SIG-M5 (cell line): Measurements from ENCODE around the gene TMA7.

Source experiments
- DNase-seq: peaks from one replicate; lab custom pipeline; 2025; lab: John Stamatoyannopoulos, UW

TMA7 gene

DNA sequence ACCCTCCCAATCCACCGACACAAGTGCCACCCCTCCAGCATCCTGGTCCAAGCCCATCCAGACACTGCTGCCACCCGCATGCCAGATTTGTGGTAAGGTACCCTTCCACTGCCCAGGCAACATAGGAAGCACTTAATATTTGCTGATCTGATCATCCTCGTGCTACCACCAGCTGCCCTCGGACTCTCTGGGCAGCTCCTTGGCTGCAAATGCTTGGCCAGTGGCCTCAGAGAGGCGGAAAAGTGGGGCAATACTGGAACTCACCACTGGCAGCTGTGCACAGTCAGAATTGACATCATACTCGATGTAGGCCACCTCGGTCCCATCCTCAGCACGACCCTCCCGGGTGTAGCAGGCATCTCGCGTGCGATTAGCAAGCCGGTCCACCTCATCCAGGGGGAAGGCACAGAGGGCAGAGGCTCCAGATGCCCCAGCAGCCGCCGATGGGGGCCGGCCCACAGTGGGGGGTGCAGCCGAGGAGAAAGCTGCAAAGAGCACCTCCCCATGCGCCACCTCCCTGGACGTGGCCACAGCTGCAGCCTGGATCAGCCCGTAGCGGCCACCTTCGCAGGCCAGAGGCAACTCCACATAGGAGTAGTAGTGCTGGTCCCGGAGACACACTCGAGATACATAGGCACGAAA lies 16.7 kb upstream of the TMA7 start:
- no peak for DNase-seq

DNA sequence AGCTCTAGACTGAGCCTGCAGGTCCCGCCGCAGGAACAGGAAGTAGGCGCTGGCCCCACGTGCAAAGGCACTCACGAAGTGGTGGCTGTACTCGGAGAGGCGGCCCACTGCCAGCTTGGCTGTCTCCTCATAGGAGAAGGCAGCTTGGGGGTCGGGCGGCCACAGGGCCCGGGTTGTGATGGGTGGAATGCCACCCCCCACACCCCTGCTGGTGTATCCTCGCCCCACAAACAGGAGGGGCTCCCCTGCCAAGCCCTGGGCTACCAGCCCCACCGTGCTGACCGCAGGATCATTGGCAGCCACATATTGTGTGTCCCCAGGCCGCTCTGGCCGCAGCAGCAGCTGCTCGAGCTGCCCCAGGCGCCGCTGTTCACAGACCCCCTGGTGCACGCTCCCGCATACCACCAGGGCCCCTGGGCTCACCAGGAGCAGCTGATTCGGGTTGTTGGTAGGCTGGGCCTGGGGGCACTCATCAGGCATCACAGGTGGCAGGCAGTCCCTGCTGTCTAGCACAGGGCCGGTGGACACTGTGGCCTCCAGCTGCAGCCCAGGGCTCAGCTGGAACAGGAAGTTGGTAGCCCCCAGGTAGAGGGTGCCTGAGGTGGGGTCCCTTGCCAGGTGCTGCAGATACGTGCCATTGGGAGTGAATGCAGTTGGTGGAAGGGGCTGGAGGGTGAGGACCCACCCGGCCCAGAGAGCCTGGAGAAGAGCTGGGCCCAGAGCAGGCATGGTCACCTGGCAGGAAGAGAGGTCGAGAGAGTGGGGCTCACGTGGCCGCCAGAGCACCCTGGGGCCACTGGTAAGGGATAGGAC lies 16.0 kb upstream of the TMA7 start:
- DNase-seq = no peak

DNA sequence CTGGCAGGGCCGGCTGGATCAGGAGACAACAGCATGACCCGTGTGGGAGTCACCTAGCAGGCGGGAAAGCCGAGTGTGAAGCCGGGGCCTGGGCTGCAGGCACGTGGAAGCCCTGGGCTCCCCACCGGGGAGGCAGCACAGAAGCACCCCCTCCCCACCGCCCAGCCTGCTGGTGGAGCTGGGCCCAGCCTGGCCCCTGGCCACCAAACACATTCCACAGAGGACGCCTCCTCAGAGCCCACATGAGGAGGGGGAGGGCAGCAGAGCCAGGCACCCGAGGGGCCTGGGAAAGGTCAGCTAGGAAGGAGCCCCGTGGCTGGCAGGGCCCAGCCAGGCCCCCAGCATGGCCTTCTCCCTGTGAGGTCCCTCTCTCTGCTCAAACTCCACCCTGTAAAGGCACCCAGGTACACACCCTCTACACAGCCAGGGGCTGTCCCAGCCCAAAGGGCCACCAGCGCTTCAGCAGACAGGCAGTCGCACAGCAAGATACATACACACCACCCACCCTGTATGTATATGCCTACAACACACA lies 14.7 kb upstream of the TMA7 start:
- no peak for DNase-seq

DNA sequence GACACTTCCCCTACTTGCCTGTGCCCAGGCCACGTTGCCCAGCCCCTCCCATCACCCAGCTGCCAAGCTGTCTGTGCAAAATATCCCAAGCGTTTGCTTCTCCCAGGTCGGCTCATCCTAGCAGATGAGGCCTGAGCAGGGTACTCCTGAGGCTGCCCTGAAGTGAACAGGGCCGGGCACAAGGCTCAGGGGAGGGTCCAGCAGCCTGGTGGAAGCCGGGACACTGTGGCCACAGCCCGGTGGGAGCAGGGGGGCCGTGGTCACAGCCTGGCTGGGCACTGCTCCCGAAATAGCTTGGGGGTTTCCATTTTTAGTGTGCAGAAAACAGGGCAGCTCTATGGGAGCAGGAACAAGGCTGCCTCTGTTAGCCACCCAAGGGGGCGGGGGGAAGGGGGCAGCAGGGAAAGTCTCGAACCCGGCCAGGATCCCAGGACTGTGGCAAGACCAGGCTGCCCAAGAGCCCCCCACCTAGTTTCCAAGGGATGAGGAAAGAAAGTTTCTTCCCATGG lies 13.6 kb upstream of the TMA7 start:
- no peak for DNase-seq

DNA sequence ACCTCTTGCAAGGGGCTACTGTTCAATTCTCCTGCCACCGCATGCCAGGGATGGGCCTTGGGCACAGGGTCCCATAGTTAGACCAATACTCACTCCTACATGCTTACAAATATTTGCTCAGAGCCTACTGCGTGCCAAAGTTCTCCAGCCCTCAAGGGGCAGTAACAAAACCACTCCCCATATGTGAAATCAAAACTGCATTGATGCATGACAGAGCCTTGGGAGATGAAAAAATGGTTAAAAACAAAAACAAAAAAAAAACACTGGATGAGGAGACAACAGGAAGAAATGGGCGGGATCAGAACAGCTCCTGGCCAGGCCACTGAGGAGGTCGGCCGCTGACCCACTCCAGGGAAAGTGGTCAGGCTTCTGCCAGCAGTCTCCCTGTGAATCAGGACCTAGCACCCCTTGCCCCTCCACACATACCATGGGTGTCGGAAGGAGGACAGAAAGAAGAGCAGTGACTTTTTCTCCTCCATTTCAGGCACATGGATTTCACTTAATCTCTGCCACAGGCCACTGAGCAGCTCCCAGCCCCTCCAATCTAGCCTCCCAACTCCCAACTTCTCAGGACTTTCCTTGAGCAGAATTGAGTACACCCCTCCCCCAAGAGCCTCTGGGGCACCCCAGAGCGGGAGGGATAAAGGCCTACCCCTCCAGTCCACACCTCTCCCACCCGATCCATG lies 13.0 kb upstream of the TMA7 start:
- no peak for DNase-seq

DNA sequence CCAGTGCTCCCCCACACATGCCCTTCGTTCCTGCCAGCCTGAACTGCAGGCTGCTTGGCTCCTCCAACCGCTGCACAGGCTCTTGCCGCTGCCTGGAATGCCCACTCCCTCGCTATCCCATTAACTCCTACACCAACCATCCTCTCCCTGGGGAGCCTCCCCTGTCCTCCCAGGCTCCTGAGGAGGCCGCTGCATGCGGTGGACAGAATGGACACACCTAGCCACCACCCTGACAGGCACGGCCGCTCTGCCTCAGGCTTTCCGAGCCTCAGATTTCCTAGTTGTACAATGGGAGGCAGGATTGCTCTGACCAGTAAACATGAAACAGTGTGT lies 12.5 kb upstream of the TMA7 start:
- DNase-seq = no peak

DNA sequence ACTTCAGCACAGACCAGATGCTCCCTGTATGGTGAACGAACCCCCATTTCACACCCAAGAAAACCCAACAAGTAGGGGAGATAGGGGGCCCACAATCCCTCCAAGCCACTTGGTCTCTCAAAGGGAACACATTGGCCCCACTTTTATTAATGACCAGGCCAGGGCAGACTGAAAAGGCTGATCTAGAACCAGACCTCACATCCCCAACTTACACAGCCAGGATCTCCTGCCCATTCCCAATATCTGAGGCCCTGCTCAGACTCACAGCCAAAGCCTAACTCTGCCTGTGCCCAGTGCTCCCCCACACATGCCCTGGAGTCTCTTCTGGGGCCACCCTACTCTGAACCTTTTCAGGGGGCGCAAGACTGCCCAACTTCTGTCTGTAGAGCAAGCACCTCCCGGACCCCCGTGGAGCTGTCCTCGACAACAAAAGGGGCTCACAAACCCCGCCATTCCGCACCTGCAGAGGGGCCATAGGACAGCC lies 11.9 kb upstream of the TMA7 start:
- no peak for DNase-seq

DNA sequence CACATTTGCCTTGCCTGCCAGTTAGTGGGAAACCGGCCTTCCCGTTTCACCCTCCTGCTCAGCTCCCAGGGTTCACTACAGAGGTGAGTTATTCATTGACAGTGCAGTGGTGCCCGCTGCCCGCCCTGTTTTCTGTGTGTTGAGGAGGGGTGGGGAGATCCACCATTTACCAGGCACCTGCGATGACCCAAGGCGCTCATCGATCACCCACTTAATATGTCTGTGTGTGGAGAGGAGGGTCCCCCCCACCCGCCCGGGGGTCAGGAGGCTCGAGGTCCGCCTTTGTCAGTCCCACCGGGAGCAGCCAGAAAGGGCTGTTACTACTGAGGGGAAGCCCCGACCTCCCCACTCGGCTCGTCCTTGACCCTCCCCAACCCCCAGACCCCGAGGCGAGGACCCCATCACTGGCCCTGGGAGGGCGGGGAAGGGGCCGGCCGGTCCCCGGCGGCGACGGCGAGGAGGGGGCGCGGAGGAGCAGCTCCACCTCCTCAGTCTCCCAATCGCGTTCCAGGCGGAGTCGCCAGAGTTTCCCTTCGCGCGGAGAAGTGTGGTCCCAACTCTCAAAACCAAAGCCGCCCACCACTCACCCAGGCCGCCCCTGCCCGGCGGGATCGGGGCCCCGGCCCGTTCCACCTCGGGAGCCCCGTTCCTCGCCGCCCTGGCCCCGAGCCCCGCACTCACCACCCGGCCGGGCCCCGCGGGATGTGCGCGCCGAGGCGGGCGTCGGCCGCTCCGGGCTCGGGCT lies 11.3 kb upstream of the TMA7 start:
- no peak for DNase-seq

DNA sequence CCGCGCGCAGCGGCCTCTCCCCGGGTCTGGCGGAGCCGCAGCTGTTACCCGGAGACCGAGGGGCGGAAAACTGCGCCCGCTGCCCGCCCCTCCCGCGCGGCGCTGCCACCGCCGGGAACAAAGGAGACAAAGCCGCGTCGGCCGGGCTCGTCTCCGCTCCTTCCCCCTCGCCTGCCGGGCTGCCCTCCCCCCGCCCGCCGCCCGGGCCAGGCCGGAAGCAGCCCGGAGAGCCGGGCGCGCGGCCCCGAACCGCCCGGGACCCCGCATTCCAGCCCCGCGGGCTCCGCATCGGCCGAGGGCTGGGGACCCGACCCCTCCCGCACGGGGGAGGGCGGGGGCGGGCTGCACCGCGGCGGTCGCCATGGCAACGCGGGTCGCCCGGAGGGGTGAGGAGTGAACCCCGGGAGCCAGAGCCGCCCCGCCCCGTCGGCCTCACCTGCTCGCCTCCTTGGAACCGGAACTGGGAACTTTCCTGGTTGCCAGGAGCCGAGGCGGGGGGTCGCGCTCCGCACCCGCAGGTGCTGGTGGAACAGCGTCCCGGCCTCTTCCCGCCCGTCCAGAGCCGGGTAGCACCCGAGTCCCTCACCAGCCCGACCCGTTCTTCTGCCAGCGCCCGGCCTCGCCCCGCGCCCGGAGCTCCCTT lies 10.6 kb upstream of the TMA7 start:
- DNase-seq = no peak

DNA sequence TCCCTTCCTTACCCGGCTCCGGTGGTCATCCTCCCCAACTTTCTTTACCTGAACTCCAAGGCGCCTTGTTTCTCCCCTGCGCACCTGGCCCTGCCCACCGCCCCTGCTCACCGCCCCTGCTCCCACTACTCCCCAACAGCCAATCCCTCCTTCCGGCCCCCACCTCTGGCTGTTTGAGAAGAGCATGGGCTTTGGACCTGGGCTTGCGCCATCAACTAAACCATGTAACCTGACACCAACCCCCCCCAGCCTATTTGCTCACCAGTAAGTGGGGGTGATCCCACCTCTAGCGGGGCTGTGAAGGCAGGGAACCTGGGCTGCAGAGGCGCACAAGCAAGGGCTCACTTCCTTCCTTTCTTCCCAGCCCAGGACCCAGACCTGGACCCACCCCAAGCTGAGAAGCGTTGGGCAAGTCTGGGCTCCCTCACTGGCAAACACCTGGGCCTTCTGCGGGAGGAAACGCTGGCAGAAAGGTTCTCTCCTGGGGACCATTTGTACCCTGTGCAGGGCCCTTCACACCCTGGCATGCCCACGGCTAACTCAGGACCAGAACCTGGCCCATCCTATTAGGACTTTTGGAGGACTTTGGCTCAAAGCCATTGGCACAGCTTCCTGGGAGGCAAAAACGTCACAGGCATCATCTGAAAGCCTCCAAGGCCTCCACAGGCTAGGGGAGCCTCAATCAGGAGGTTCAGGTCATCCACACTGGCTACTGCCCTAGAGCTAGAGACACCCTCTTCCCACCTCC lies 9.9 kb upstream of the TMA7 start, which contains the start of gene PLXNB1:
Gene PLXNB1, minus strand, starts transcription at position 127 of the 748 bp plus-strand sequence. CDS start 5,475 bp downstream, outside the sequence.
- DNase-seq = no peak

DNA sequence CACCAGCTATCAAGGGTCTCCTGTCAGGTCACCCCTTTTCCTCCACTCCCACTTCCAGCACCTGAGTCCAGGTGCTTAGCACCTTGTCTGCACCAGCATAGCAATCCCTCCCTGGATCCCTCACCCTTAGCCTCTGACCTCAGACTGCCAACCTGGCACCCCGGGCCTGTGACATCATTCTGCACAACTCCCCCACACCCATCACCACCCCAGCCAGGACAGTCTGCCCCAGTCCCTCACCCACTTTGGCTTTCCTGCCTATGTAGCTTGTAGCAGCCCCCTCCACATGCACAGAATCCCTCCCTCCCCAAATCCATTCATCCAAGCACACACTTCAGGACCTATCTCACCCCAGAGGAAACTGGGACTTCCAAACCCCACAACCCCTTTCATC lies 9.4 kb upstream of the TMA7 start:
- DNase-seq = no peak

DNA sequence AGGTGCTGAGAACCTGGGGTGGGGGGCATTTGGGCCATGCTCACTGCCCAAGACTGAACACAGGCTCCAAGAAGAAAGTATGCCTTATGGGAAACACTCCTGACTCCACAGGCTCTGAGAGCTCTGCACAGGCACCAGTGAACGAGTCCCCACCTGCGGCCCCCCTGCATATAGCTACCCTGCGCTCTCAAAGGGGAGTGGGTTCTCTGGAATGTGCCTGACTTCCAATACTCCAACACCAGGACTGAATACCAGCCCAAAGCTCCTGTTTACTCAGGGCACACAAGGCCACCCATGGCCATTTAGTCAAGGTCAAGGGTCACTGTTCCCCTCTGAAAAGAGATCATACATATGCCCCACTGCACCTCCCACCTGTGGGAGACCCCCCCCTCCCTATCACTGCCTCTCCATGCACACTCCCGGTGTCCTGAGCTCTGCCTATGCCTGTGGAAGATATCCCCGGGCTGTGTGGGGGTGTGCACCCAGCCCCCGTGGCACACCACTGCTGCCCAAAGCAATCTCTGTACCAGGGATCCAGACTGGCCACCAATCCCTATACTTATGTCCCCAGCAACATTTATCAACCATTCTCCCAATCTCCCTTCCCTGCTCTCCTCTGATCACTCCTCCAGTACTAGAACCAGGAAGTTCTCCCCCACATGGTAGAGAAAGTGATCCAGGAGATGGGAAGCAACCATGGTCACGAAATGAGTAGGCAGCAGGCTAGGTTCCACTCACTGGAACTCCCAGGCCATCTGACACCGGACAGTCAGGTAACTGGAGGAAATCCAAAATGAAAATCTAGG lies 8.6 kb upstream of the TMA7 start:
- no peak for DNase-seq

DNA sequence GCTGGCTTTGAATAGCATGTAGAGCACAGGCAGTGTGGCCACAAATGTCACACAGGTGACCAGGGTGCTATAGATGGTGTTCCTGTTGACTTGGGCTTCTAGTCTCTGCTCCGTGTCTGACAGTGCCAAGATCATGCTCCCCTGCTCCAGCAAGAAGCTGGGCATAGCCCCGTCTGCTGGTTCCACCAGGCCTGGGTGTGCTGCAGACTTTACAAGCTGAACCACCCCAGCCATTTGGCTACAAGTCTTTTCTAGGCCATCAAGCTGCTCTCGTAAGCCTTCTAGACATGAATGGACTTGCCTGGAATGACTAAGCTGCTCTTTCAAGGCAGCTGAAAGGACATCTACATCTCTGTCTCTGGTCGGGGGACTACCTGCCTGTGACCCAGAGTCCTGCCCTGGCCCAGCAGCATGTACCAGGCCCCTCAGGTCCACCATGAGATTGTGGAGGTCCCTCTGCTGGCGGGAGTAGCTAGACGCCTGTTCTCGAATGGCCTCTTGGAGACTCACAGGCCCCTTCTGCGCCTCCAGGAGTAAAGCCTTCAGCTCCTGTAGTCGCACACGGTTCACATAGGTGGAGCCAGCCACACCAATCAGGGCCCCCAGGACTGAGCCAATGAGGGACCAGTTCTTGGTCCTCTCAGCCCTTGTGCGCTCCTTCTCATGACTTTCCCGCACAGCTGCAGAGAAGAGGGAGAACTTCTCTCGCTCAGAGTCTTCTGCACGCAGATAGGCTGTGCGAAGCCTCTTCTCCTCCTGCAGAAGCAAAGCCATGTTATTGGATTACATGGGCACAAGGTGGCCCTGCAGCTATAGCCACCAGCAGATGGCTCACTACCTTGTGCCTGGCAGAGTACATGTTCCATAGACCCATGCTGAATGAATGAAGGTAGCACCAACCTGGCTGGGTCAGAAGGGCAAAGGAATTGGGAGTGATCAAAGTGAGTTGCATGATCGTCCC lies 7.4 kb upstream of the TMA7 start:
- DNase-seq = no peak

DNA sequence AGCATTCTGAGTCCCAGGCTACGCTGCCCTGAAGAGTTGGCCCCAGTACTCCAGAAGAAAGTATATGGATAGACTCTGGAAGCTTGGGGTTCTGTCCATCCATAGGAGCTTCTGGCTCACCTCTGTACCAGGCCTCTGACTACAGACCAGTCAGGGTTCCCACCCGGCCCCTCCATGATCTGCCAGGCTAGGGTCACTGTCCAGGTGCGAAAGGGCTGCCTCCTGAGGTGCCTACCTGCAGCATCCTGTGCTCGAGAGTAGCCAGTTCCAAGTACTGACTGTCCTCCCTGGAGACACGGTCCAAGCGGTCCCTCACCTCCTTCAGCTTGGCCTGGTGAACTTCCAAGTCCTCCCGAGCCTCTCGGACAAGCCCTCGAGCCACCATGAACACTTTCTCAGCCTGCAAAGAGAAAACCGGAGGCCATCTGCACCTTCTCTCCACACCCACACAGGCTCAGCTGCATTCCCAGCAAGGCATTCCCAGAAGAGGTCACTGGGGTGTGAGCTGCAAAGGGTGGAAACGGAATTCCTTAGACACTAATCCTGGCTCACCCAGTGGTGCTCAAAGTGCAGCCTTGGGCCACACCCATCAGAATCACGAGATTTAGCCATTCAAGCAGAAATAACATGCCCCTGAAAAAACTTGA lies 6.5 kb upstream of the TMA7 start:
- DNase-seq = no peak

DNA sequence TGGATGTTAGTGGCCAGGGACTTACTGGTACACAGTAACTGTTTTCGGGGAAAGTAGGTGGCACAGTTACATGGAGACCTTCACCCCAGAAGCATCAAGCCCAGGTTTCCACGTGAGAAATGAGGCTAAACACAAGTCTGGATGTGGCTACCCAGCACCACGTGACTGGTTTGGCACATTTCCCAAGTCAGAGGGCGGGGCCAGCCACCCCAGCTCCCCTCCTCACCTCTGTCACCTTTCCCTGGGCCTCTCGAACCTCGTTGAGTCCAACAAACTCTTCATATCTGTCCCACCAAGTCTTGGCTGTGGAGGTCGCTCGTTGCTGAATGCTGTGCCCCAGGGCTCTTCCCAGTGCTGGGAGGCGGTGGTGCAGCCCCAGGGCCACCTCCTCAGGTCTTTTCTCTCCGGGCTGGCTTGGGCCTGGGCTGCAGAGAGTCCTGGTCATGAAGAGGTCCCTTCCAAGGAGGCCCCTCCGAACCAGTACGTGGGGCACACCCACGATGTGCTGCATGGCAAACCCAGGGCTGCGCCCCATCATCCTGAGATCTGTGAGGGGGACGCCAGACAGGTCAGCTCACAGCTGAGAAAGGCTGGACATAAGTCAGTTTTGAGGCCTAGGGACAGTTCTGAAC lies 5.3 kb upstream of the TMA7 start:
- no peak for DNase-seq

DNA sequence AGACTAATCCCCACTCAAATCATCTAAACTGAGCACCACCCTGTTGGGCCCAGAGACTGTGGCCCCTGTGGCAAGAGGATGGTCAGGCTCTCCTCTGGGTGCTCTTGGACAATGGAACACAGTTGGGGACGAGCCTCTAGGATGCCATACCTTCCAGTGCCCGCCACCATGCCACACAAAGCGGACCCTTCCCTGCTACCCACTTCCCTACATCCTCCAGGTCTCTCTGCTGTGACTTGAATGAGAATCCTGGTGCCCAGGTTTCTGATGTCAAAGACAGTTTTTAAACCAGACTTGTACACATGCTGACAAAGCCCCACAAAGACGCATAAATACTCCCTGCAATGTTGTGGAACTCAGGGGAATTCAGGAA lies 4.8 kb upstream of the TMA7 start:
- DNase-seq = no peak

DNA sequence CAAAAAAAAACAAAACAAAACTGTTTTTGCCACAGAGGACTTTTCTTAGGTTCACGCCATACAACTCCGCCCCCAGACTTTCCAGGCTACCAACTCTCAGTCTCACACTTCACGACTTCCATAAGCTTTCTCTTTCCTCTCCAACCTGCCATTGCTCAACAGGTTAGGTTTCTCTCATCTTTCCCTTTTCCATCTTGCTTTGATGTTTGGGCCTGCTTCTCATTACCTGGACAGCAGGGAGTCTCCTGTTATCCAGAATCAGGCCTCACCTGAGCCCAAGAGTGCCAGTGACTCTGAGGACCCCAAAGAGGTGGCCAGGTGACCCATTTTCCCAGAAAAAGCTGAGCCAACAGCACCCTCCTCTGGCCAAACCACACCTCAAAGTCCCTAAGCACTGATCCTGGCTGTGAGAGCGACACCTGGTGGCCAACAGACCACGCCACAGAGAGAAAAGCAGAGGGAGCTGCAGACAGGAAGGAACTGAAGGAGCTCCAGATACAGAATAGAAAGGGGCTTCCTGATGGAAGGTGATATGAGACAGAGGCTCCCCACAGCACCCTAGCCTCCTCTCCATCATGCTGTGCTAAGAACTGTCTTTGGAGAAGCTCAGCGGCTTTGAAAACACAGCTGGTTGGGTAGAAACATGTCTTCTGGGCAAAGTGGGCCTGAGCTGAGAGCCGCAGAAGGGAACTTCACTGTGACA lies 4.1 kb upstream of the TMA7 start:
- no peak for DNase-seq
